ENCODE measurements around the gene HOXA11. TPM values are rescaled to one million over a fixed set of nuclear protein-coding genes. Genes with fewer than 3 reads are reported as not detected.

The HOXA11 gene
- total RNA-seq, 4 donors from 2014 or later = 5.1 to 7.9 (median 6.4) TPM

GRCh38 chr7:27198871-27199801 lies 14.1 kb upstream of the HOXA11 start:
- no peaks in the 10 kb centered on the region for H3K9me3 ChIP-seq
- ATAC-seq (peak; percentile 45 to 49), DNase-seq (no peak)
- H3K36me3 ChIP-seq = no peaks in the 10 kb centered on the region
- intact Hi-C loops (cut with DNase I; ENCODE audit: low total_unique reads) (loop anchor here (1.0 to 5.0 kb wide), 2 partner anchors 377 to 578 kb away; no protein-coding TSS in a partner anchor), in situ Hi-C loops (cut with MboI; ENCODE audit: low sequenced_read_pairs in 4 of 4) (loop anchor here (10.0 to 25.0 kb wide), 7 partner anchors 466 to 1437 kb away; partner anchors contain the start of genes CREB5 (in 1 of the 4) and HIBADH (in 1 of the 4))
- no peak for TF ChIP-seq CTCF (IDR thresholded peaks at IDR 0.05 in 4 of 5, conservative IDR thresholded peaks at IDR 0.05 in 1 of 5)
- no peak for TF ChIP-seq POLR2A (IDR thresholded peaks at IDR 0.05)
- peak overlapping the region in 3 of 4 donors; percentile 74 to 90 (median 75) for H3K27ac ChIP-seq
- peaks cover 9 to 31% of the 10 kb centered on the region in 2 donors for H3K4me1 ChIP-seq
- H3K4me3 ChIP-seq = peak overlapping the region; percentile 50 to 75 (median 69)
- peaks cover 33 to 62% (median 38%) of the 10 kb centered on the region in 3 donors for H3K27me3 ChIP-seq

GRCh38 chr7:27198138-27198841 lies 13.3 kb upstream of the HOXA11 start:
- DNase-seq (no peak), ATAC-seq (no peak)
- peak overlapping the region in 1 of 4 donors; percentile 90 for H3K27ac ChIP-seq
- H3K4me3 ChIP-seq = peak overlapping the region; percentile 50 to 75 (median 69)
- H3K27me3 ChIP-seq = peaks cover 25 to 57% (median 31%) of the 10 kb centered on the region in 3 donors
- no peak for TF ChIP-seq POLR2A (IDR thresholded peaks at IDR 0.05)
- no peak for TF ChIP-seq CTCF (IDR thresholded peaks at IDR 0.05 in 4 of 5, conservative IDR thresholded peaks at IDR 0.05 in 1 of 5)
- H3K4me1 ChIP-seq = peaks cover 9 to 37% of the 10 kb centered on the region in 2 donors
- intact Hi-C loops (cut with DNase I; ENCODE audit: low total_unique reads) = loop anchor here (5.0 kb wide), 1 partner anchor 579 kb away; no protein-coding TSS in a partner anchor
- H3K36me3 ChIP-seq = no peaks in the 10 kb centered on the region
- in situ Hi-C loops (cut with MboI; ENCODE audit: low sequenced_read_pairs in 4 of 4) = loop anchor here (10.0 to 25.0 kb wide), 7 partner anchors 467 to 1436 kb away; partner anchors contain the start of genes CREB5 (in 1 of the 4) and HIBADH (in 1 of the 4)
- no peaks in the 10 kb centered on the region for H3K9me3 ChIP-seq

GRCh38 chr7:27197137-27198042 lies 12.4 kb upstream of the HOXA11 start:
- ATAC-seq (no peak), DNase-seq (no peak)
- intact Hi-C loops (cut with DNase I; ENCODE audit: low total_unique reads) (loop anchor here (1.0 to 5.0 kb wide), 3 partner anchors 580 to 823 kb away; no protein-coding TSS in a partner anchor), in situ Hi-C loops (cut with MboI; ENCODE audit: low sequenced_read_pairs in 4 of 4) (loop anchor here (10.0 to 25.0 kb wide), 7 partner anchors 467 to 1435 kb away; partner anchors contain the start of genes CREB5 (in 1 of the 4) and HIBADH (in 1 of the 4))
- Histone ChIP-seq H3K36me3 (no peaks in the 10 kb centered on the region), H3K9me3 (no peaks in the 10 kb centered on the region), H3K27ac (peak overlapping the region in 1 of 4 donors; percentile 90), H3K4me3 (peak overlapping the region in 1 of 4 donors; percentile 67), H3K4me1 (peaks cover 9 to 37% of the 10 kb centered on the region in 2 donors), H3K27me3 (peaks cover 20 to 52% (median 28%) of the 10 kb centered on the region in 3 donors)
- TF ChIP-seq CTCF (IDR thresholded peaks at IDR 0.05 in 4 of 5, conservative IDR thresholded peaks at IDR 0.05 in 1 of 5) = no peak
- TF ChIP-seq POLR2A (IDR thresholded peaks at IDR 0.05) = no peak

Measured in gastrocnemius medialis (tissue), 4 donors.